Subcutaneous abdominal adipose tissue (tissue), 5 donors: ENCODE measurements around the gene CRYBA2.

Experiments
- H3K27ac ChIP-seq: one replicate; pipeline ENCODE4 v1.7.0; 2013; ENCODE audit warnings: low read depth, mild to moderate bottlenecking, inconsistent platforms, low read length, moderate library complexity
- H3K27me3 ChIP-seq, 5 donors: one replicate each; pipeline ENCODE4 v1.7.0; 2013; ENCODE audit warnings: low read length in 5 of 5, inconsistent platforms in 1 of 5; ENCODE audit not compliant: control insufficient read depth in 5 of 5, insufficient read depth in 4 of 5
- H3K36me3 ChIP-seq, 5 donors: one replicate each; pipeline ENCODE4 v1.7.0; 2013; ENCODE audit warnings: low read length in 5 of 5; ENCODE audit not compliant: control insufficient read depth in 5 of 5, insufficient read depth in 5 of 5
- H3K4me1 ChIP-seq, 5 donors: one replicate each; pipeline ENCODE4 v1.7.0; 2013; ENCODE audit warnings: low read length in 5 of 5, mild to moderate bottlenecking in 3 of 5, moderate library complexity in 1 of 5; ENCODE audit not compliant: control insufficient read depth in 5 of 5, insufficient read depth in 5 of 5
- H3K4me3 ChIP-seq, 5 donors: one replicate each; pipeline ENCODE4 v1.7.0; 2013; ENCODE audit warnings: low read length in 5 of 5, low read depth in 1 of 5
- H3K9ac ChIP-seq, 5 donors: one replicate each; pipeline ENCODE4 v1.7.0; 2013; ENCODE audit warnings: low read length in 5 of 5, mild to moderate bottlenecking in 4 of 5, moderate library complexity in 3 of 5
- H3K9me3 ChIP-seq, 5 donors: one replicate each; pipeline ENCODE4 v1.7.0; 2013; ENCODE audit warnings: low read length in 5 of 5; ENCODE audit not compliant: control insufficient read depth in 5 of 5
- donor health status: healthy.
- donor health status: healthy.
- donor health status: healthy.
- donor health status: healthy.
- donor health status: healthy.

The CRYBA2 gene

GRCh38 chr2:218970894-218971293 is 22.3 kb downstream of the CRYBA2 start:
- Histone ChIP-seq H3K9me3 (no peaks in the 10 kb centered on the region), H3K27me3 (peaks cover 11 to 32% (median 24%) of the 10 kb centered on the region in 5 donors), H3K4me1 (no peaks in the 10 kb centered on the region), H3K36me3 (no peaks in the 10 kb centered on the region), H3K4me3 (no peak overlapping the region), H3K27ac (no peak overlapping the region), H3K9ac (no peak overlapping the region)

GRCh38 chr2:218964041-218964771 is 29.0 kb downstream of the CRYBA2 start:
- Histone ChIP-seq H3K4me1 (peaks cover 0 to 22% (median 12%) of the 10 kb centered on the region in 5 donors), H3K4me3 (no peak overlapping the region), H3K27ac (no peak overlapping the region), H3K9me3 (no peaks in the 10 kb centered on the region), H3K36me3 (no peaks in the 10 kb centered on the region), H3K9ac (no peak overlapping the region), H3K27me3 (peaks cover 40 to 52% (median 48%) of the 10 kb centered on the region in 5 donors)

GRCh38 chr2:218963601-218964000 is 29.6 kb downstream of the CRYBA2 start:
- H3K4me1 ChIP-seq: peaks cover 0 to 23% (median 13%) of the 10 kb centered on the region in 5 donors
- H3K9me3 ChIP-seq: no peaks in the 10 kb centered on the region
- peaks cover 46 to 58% (median 54%) of the 10 kb centered on the region in 5 donors for H3K27me3 ChIP-seq
- H3K27ac ChIP-seq: no peak overlapping the region
- no peaks in the 10 kb centered on the region for H3K36me3 ChIP-seq
- no peak overlapping the region for H3K4me3 ChIP-seq
- no peak overlapping the region for H3K9ac ChIP-seq

- peaks cover 0 to 23% (median 13%) of the 10 kb centered on the region in 5 donors for H3K4me1 ChIP-seq
- H3K27ac ChIP-seq: no peak overlapping the region
- H3K36me3 ChIP-seq: no peaks in the 10 kb centered on the region
- H3K27me3 ChIP-seq: peaks cover 51 to 65% (median 60%) of the 10 kb centered on the region in 5 donors
- no peaks in the 10 kb centered on the region for H3K9me3 ChIP-seq
- H3K9ac ChIP-seq: no peak overlapping the region
- H3K4me3 ChIP-seq: peak overlapping the region in 1 of 5 donors; percentile 40
Observed at GRCh38 chr2:218962859-218963492, 30.2 kb downstream of the CRYBA2 start.

GRCh38 chr2:218961651-218962570 is 31.3 kb downstream of the CRYBA2 start:
- no peaks in the 10 kb centered on the region for H3K36me3 ChIP-seq
- H3K4me1 ChIP-seq: peaks cover 0 to 23% (median 13%) of the 10 kb centered on the region in 5 donors
- H3K27me3 ChIP-seq: peaks cover 53 to 70% (median 62%) of the 10 kb centered on the region in 5 donors
- no peak overlapping the region for H3K9ac ChIP-seq
- no peak overlapping the region for H3K4me3 ChIP-seq
- H3K27ac ChIP-seq: no peak overlapping the region
- no peaks in the 10 kb centered on the region for H3K9me3 ChIP-seq

- Histone ChIP-seq H3K9me3 (no peaks in the 10 kb centered on the region), H3K4me3 (no peak overlapping the region), H3K27me3 (peaks cover 53 to 72% (median 66%) of the 10 kb centered on the region in 5 donors), H3K9ac (no peak overlapping the region), H3K36me3 (no peaks in the 10 kb centered on the region), H3K27ac (no peak overlapping the region), H3K4me1 (peaks cover 0 to 23% (median 13%) of the 10 kb centered on the region in 5 donors)
Observed at GRCh38 chr2:218961229-218961628, 32.0 kb downstream of the CRYBA2 start.

GRCh38 chr2:218960309-218961165 is 32.7 kb downstream of the CRYBA2 start:
- Histone ChIP-seq H3K27me3 (peaks cover 53 to 71% (median 66%) of the 10 kb centered on the region in 5 donors), H3K9me3 (no peaks in the 10 kb centered on the region), H3K36me3 (no peaks in the 10 kb centered on the region), H3K27ac (no peak overlapping the region), H3K4me3 (peak overlapping the region in 1 of 5 donors; percentile 16), H3K9ac (no peak overlapping the region), H3K4me1 (peaks cover 0 to 23% (median 13%) of the 10 kb centered on the region in 5 donors)

GRCh38 chr2:218959761-218960308 is 33.4 kb downstream of the CRYBA2 start:
- H3K36me3 ChIP-seq: no peaks in the 10 kb centered on the region
- H3K27ac ChIP-seq: no peak overlapping the region
- no peak overlapping the region for H3K9ac ChIP-seq
- H3K4me1 ChIP-seq: peaks cover 0 to 23% (median 13%) of the 10 kb centered on the region in 5 donors
- no peaks in the 10 kb centered on the region for H3K9me3 ChIP-seq
- peak overlapping the region in 2 of 5 donors; percentile 38 to 50 for H3K4me3 ChIP-seq
- H3K27me3 ChIP-seq: peaks cover 57 to 72% (median 68%) of the 10 kb centered on the region in 5 donors
